OCI-LY7 (cell line): ENCODE results near the gene MPPED1. TPM values are rescaled to one million over a fixed set of nuclear protein-coding genes. Genes with fewer than 3 reads are reported as not detected.

Experiments
- BruUV-seq: library from RNA; stranded (reverse); fragments of 400-500 nt; replicated peaks from 2 replicates; lab custom pipeline; 2021; lab: Mats Ljungman, UMichigan
- CTCF ChIA-PET: fragments of 300-600 bp; sonication (Branson Sonifier 250); formaldehyde crosslinking; loops from one replicate; lab custom pipeline; 2022; ENCODE audit warnings: antibody characterized with exemption; ENCODE audit not compliant: unreplicated experiment; lab: Charles Lee
- POLR2A ChIA-PET: fragments of 300-600 bp; sonication (Branson Sonifier 250); formaldehyde crosslinking; loops from one replicate; lab custom pipeline; 2022; ENCODE audit warnings: antibody characterized with exemption; lab: Charles Lee
- DNase-seq: peaks from one replicate; pipeline ENCODE4 v3.0.0-alpha.2; 2015; ENCODE audit warnings: low spot score
- H2AFZ ChIP-seq: fragments of 200-600 bp; sonication (generic), shearing (Covaris generic); 2 replicates; pipeline ENCODE4 v1.6.1; 2014; ENCODE audit warnings: mild to moderate bottlenecking, antibody characterized with exemption, low read length, moderate library complexity
- H3K27ac ChIP-seq: fragments of 200-600 bp; sonication (generic); 2 replicates; pipeline ENCODE4 v1.5.1; 2014; ENCODE audit warnings: mixed run types, low read depth, mild to moderate bottlenecking, moderate library complexity, low read length, inconsistent platforms; ENCODE audit not compliant: poor library complexity, severe bottlenecking
- H3K36me3 ChIP-seq: fragments of 200-600 bp; sonication (generic); 2 replicates; pipeline ENCODE4 v1.6.1; 2014; ENCODE audit warnings: mild to moderate bottlenecking, antibody characterized with exemption, low read length, moderate library complexity, mixed read lengths; ENCODE audit not compliant: insufficient read depth
- H3K4me1 ChIP-seq: fragments of 200-600 bp; sonication (generic); 2 replicates; pipeline ENCODE4 v1.5.1; 2014; ENCODE audit warnings: mild to moderate bottlenecking, low read length; ENCODE audit not compliant: insufficient read depth, poor library complexity, severe bottlenecking
- H3K4me2 ChIP-seq: fragments of 200-600 bp; sonication (generic); 2 replicates; pipeline ENCODE4 v1.6.1; 2014; ENCODE audit warnings: mild to moderate bottlenecking, low read length
- H3K4me3 ChIP-seq: fragments of 200-600 bp; sonication (generic); 2 replicates; pipeline ENCODE4 v1.5.1; 2014; ENCODE audit warnings: mild to moderate bottlenecking, low read depth, low read length; ENCODE audit not compliant: poor library complexity, severe bottlenecking
- H3K79me2 ChIP-seq: fragments of 200-600 bp; sonication (generic); 2 replicates; pipeline ENCODE4 v1.6.1; 2016; ENCODE audit warnings: low read depth, mild to moderate bottlenecking, low read length, moderate library complexity, mixed read lengths; ENCODE audit not compliant: insufficient read depth
- H3K9me2 ChIP-seq: fragments of 200-600 bp; sonication (generic); 2 replicates; pipeline ENCODE4 v1.6.1; 2016; ENCODE audit warnings: mild to moderate bottlenecking, low read length, mixed read lengths; ENCODE audit not compliant: insufficient read depth
- H3K9me3 ChIP-seq: fragments of 200-600 bp; sonication (generic); 2 replicates; pipeline ENCODE4 v1.6.1; 2014; ENCODE audit warnings: mild to moderate bottlenecking, mixed run types, low read length, mixed read lengths
- H4K20me1 ChIP-seq: fragments of 200-600 bp; sonication (generic); 2 replicates; pipeline ENCODE4 v1.6.1; 2014; ENCODE audit warnings: mild to moderate bottlenecking, antibody characterized with exemption, low read length, moderate library complexity, mixed read lengths; ENCODE audit not compliant: insufficient read depth
- CTCF ChIP-seq: fragments of 200-600 bp; sonication (generic); conservative IDR thresholded peaks from 2 replicates; pipeline ENCODE4 v1.5.1; 2014; ENCODE audit warnings: mild to moderate bottlenecking, antibody characterized with exemption, low read length, moderate library complexity, mixed read lengths
- EZH2phosphoT487 ChIP-seq: fragments of 200-600 bp; sonication (generic); IDR thresholded peaks from 2 replicates; pipeline ENCODE4 v1.6.1; 2018; ENCODE audit warnings: low read depth, borderline replicate concordance, mild to moderate bottlenecking, mixed run types, antibody characterized with exemption, low read length, moderate library complexity, mixed read lengths
- intact Hi-C: fragments of 100-400 bp; cut with micrococcal nuclease; formaldehyde crosslinking; loops from one replicate; pipeline ENCODE4 v1.10.0; 2022; ENCODE audit not compliant: unreplicated experiment
- total RNA-seq, 2 experiments: library from RNA; depleted of rRNA in 1 of 2; stranded (reverse); fragments of >200 nt in 1 of 2; shearing (Covaris generic) in 1 of 2; gene quantifications; 2 replicates each; pipeline ENCODE4 v1.2.3, GENCODE V29; 2014 to 2022

MPPED1 gene
- total RNA-seq, 2 experiments from 2014 or later: not detected

DNA sequence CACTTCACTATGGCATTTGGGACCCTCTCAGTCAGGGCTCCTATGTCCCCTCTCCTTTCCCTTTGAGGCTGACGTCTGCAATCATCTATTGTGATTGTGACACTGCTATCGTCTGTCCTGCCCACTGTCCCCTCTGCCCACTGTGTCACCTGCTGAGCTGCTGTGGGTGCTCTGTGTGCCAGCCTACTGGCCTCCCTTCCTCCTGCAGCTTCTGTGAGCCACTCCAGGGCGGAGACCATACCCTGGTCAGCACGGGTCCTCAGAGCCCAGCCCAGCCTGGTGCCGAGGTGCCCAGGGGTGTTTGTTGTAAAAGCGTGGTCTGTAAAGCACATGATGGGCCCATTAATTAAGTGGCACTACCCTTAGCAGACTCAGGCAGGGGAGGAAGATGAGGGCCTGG is 29.4 kb downstream of the MPPED1 start:
- POLR2A ChIA-PET: no interaction called here
- Histone ChIP-seq H3K27ac (no peak overlapping the region), H3K4me2 (no peak overlapping the region), H4K20me1 (no peaks in the 10 kb centered on the region), H3K79me2 (no peaks in the 10 kb centered on the region), H3K4me3 (no peak overlapping the region), H3K9me2 (no peaks in the 10 kb centered on the region), H3K9me3 (no peaks in the 10 kb centered on the region), H3K36me3 (no peaks in the 10 kb centered on the region), H2AFZ (no peak overlapping the region), H3K4me1 (no peaks in the 10 kb centered on the region)
- CTCF ChIA-PET: no interaction called here
- no peak for DNase-seq
- no TSS peak for BruUV-seq
- intact Hi-C loops: no loop called here
- TF ChIP-seq EZH2phosphoT487: no peak
- no peak for TF ChIP-seq CTCF

- no peaks in the 10 kb centered on the region for H3K36me3 ChIP-seq
- H3K9me2 ChIP-seq: no peaks in the 10 kb centered on the region
- H3K27ac ChIP-seq: no peak overlapping the region
- CTCF ChIA-PET: no interaction called here
- H2AFZ ChIP-seq: no peak overlapping the region
- POLR2A ChIA-PET: no interaction called here
- no peak overlapping the region for H3K4me2 ChIP-seq
- no peaks in the 10 kb centered on the region for H4K20me1 ChIP-seq
- H3K79me2 ChIP-seq: no peaks in the 10 kb centered on the region
- intact Hi-C loops: no loop called here
- no peaks in the 10 kb centered on the region for H3K4me1 ChIP-seq
- no peak overlapping the region for H3K4me3 ChIP-seq
- BruUV-seq: no TSS peak
- DNase-seq: no peak
- H3K9me3 ChIP-seq: no peaks in the 10 kb centered on the region
- TF ChIP-seq EZH2phosphoT487 (no peak), CTCF (no peak)
These were observed 29.9 kb downstream of the MPPED1 start for GRCh38 chr22:43441751-43442150.

GRCh38 chr22:43442386-43443151 is 30.8 kb downstream of the MPPED1 start:
- CTCF ChIA-PET: no interaction called here
- DNase-seq: no peak

More at GRCh38 chr22:43442386-43443151, 30.8 kb downstream of the MPPED1 start:
- H3K9me3 ChIP-seq: no peaks in the 10 kb centered on the region
- no peaks in the 10 kb centered on the region for H3K36me3 ChIP-seq
- no peaks in the 10 kb centered on the region for H3K79me2 ChIP-seq
- no peak overlapping the region for H3K4me2 ChIP-seq
- no TSS peak for BruUV-seq
- POLR2A ChIA-PET: no interaction called here
- no peak for TF ChIP-seq EZH2phosphoT487
- no peak for TF ChIP-seq CTCF
- no peak overlapping the region for H3K4me3 ChIP-seq
- H4K20me1 ChIP-seq: no peaks in the 10 kb centered on the region
- H3K27ac ChIP-seq: no peak overlapping the region
- no peaks in the 10 kb centered on the region for H3K9me2 ChIP-seq
- no peaks in the 10 kb centered on the region for H3K4me1 ChIP-seq
- H2AFZ ChIP-seq: no peak overlapping the region
- intact Hi-C loops: no loop called here
